SKM-1 (cell line): ENCODE measurements around the gene CARD14.
"Not testable (repeated sequence)": the region's sequence is repeated elsewhere in the genome, so short reads cannot be mapped to it uniquely, and the experiment has no call there.

ENCODE experiments used
- DNase-seq: peaks from one replicate; lab custom pipeline; 2025; ENCODE audit not compliant: unreplicated experiment; lab: John Stamatoyannopoulos, UW

Gene CARD14

GRCh38 chr17:80223142-80223815 is 53.4 kb downstream of the CARD14 start:
- DNase-seq, result no peak

GRCh38 chr17:80223838-80224497 is 54.1 kb downstream of the CARD14 start:
- no peak for DNase-seq

GRCh38 chr17:80224683-80225082 is 54.9 kb downstream of the CARD14 start:
- no peak for DNase-seq

DNA sequence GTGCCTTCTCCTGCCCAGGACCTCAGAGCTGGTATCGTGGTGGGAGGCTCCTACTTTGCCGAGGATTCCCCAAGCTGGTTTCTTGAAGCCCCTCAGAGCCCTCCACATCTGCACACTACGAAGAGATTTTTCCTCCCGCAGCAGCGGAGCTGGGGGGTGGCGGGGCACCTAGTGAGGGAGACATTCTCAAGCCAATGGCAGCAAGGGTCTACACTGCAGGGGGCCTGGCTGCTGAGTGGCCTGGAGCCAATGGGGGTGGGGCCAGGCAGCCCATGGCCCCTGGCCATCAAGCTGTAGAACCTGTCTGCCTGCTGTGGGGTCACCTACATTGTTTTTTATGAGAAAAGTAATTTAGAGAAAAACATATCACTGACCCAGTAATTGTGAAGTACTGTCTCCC is 55.4 kb downstream of the CARD14 start:
- no peak for DNase-seq

GRCh38 chr17:80227156-80227555 is 57.3 kb downstream of the CARD14 start:
- DNase-seq, result no peak

DNA sequence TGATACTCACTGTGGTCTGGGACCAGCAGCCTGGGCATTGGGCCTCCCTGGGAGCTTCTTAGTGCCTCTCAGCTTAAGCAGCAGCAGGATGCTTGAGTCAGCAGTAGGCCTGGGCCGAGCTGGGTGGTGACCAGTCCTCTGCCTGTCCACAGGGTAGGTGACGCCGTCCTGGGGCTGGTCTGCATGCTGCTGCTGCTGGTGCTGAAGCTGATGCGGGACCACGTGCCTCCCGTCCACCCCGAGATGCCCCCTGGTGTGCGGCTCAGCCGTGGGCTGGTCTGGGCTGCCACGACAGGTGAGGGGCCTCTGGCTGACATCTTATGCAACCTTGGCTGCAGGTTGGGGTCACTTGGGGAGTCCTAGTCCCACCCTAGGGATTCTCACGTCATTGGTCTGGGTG is 57.8 kb downstream of the CARD14 start:
- no peak for DNase-seq

DNA sequence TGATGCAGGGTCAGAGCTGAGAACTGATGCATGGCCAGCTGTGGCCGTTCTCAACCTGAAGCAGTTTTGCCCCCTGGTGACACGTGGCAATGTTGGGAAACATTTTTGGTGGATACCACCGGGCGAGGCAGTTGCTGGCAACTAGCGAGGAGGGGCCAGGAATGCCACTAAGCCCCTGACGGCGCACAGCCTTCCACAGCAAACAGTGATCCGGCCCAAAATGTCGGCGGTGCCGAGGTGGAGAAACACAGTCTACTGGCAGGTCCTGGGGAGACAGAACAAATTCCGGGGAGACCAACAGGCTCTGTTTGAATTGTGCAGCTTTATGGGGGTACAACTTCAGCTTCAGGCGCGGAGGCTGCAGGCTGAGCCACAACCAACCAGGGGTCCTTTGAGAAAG is 58.6 kb downstream of the CARD14 start:
- DNase-seq, result no peak

GRCh38 chr17:80229011-80229410 is 59.2 kb downstream of the CARD14 start:
- DNase-seq, result no peak

DNA sequence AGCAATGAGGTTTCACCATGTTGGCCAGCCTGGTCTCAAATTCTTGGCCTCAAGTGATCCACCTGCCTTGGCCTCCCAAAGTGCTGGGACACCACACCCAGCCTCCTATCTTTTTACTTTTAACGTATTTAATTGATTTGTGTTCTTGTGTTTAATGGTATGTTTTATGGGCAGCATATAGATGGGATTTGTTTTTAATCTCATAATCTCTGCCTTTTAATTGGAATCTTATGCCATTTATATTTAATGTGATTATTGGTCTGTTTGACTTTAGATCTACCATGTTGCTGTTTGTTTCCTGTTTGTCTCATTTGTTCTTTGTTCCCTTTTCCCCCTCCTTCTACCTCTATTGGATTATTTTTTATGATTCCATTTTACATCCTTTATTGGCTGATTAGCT is 62.6 kb downstream of the CARD14 start:
- no peak for DNase-seq

DNA sequence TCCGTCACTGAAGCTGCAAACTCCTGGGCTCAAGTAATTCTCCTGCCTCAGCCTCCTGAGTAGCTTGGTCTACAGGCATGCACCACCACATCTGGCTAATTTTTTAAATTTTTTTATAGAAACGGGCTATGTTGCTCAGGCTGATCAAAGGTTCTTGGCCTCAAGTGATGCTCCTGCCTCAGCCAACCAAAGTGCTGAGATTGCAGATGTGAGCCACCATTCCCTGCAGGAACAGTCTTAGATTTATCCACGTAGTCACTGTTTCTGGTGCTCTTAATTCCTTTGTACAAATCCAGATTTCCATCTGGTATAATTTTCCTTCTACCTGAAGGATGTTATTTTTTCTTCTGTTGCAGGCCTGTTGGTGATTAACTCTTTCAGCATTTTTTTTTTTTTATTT is 63.4 kb downstream of the CARD14 start:
- no peak for DNase-seq

DNA sequence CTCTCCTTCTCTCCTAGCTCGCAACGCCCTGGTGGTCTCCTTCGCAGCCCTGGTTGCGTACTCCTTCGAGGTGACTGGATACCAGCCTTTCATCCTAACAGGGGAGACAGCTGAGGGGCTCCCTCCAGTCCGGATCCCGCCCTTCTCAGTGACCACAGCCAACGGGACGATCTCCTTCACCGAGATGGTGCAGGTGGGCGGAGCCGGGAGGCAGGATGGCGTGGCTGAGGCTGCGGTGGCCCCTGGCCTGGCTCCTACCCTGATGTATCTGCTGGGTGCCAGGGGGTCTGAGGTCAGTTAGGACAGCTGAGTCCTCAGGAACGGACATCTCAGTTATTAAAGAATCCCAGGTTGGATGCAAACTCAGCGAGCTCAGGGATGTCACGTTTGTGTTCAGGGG is 67.1 kb downstream of the CARD14 start:
- DNase-seq, result no peak

DNA sequence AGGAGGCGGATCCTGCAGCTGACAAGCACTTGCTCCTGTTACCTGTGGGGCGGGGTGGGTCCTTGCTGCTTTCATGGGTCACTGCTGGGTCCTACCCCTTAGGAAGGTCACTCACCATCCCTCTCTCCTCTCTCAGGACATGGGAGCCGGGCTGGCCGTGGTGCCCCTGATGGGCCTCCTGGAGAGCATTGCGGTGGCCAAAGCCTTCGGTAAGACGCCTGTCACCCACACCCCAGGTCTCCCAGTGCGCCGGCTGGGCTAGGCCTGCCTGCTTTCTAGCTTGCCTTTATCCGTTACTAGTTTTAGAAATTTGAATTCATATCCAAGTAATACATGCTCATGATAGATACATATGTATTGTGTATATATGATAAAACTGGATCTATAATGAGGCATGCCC is 67.6 kb downstream of the CARD14 start:
- DNase-seq, result no peak

GRCh38 chr17:80242505-80242904 is 72.7 kb downstream of the CARD14 start:
- DNase-seq, result no peak

DNA sequence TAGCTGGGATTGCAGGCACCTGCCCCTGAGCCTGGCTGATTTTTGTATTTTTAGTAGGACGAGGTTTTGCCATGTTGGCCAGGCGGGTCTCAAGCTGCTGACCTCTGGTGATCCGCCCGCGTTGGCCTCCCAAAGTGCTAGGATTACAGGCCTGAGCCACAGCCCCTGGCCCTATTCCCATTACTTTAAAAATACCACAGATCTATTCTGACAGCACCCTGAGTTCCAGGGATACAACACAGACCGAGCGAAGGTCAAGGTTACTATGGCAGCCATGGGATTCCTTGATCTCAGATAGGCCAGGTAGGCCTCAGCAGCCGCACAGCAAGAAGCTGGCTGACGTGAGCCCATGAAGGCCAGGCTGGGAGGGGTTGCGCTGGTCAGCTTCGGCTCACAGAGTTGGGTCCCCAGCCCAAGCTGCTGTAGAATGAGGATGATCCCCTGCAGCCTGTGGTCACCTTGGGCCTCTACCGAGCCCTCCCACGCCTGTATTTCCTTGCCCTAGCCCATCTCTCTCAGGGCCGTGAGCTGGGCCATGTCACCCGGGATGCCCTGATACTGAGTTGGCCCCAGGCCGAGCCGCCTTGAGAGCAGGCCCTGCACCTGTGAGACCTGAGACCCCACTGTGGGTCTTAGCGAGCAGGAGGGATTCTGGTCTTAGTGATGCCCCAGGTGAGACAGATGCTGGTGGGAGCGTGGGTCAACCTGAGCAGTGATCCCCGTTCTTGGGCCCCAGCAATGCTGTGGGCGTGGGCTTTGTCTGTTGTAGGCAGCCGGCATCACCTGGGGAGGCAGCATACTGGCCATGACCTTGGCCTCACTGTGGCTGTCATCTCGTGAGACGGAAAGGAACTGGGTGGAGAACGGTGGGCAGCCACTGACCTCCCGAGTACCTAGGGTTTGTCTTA is 74.0 kb downstream of the CARD14 start:
- DNase-seq, result no peak

DNA sequence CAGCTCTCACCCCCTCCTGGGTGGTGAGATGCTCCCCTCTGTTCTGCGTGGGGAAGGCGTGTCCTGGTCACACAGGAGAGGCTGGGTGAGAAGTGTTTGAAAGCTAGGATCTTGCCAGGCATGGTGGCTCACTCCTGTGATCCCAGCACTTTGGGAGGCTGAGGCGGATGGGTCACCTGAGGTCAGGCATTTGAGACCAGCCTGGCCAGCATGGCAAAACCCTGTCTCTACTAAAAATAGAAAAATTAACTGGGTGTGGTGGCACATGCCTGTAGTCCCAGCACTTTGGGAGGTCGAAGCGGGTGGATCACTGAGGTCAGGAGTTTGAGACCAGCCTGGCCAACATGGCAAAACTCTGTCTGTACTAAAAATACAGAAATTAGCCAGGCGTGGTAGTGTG is 74.6 kb downstream of the CARD14 start:
- DNase-seq, result not testable (repeated sequence)

GRCh38 chr17:80244871-80245509 is 75.2 kb downstream of the CARD14 start:
- DNase-seq, result no peak

DNA sequence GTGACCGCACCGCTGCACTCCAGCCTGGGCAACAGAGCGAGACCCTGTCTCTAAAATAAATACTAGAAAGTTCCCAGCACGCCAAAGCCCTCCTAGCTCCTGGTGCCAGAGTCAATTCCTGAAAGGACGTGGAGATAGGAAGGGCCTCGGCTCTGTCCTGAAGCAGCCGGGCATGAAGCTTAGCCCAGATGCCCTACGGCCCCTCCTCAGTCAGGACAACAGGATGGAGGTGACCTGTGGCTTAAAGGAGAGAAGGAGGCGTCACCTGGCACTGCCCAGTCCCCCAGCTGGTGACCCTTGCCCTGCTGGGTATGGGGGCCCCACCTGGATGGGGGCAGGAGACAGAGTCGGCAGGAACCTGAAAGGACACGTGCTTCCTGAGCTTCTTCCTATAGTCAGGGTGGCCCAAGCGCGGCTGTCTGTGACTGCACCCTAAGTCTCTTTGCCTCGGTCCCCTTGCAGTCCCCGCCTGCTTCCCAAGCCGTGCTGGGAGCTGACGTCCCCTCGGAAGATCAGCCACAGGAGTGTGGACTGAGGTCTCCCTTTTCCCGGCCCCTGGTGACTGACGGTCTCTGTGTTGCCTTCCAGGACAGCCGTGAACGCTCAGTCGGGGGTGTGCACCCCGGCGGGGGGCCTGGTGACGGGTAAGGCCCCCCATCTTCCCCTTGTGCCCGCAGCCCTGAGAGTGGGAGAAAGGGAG is 75.9 kb downstream of the CARD14 start:
- no peak for DNase-seq

DNA sequence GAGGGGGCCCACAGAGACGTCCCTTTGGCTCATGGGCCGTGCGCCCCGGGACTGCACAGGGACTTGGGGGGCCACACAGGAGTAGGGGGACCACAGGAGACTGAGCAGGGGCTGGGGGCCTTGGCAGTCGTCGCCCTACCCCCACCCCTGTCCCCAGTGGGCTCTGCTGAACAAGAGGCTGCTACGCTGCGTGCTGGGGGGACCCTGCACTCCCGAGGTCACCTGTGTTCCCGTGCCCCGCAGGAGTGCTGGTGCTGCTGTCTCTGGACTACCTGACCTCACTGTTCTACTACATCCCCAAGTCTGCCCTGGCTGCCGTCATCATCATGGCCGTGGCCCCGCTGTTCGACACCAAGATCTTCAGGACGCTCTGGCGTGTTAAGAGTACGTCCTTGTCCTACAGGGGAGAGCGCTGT is 76.4 kb downstream of the CARD14 start:
- DNase-seq, result no peak

GRCh38 chr17:80246726-80247125 is 76.9 kb downstream of the CARD14 start:
- DNase-seq, result no peak

DNA sequence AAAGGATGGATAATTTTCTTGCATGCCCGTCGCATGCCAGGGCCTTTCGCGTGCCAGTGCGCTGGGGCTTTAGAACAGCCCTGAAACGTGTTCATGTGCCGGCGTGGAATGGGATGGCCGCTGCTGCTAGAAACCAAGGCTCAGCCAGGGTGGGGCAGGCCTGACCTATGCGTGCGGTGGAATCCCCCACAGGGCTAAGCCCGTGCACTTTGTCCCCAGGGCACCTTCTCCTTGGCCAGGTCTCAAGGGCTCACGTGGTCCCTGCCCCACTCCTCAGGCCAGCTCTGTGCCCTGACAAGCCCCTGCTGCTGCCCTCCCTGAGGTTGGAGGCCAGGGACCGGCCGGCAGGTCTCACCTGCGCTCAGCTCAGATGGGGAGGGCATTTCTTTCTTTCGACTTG is 77.7 kb downstream of the CARD14 start:
- no peak for DNase-seq
